IPS-15b (cell line): ENCODE results near the gene ADRB1.

Experiments
- H3K27me3 ChIP-seq: one replicate; pipeline ENCODE4 v1.6.1; 2013; ENCODE audit warnings: low read length; ENCODE audit not compliant: control insufficient read depth, insufficient read depth
- H3K36me3 ChIP-seq: one replicate; pipeline ENCODE4 v1.6.1; 2013; ENCODE audit warnings: low read length; ENCODE audit not compliant: control insufficient read depth, insufficient read depth
- H3K4me1 ChIP-seq: one replicate; pipeline ENCODE4 v1.6.1; 2013; ENCODE audit warnings: mild to moderate bottlenecking, low read length; ENCODE audit not compliant: control insufficient read depth, insufficient read depth
- H3K4me3 ChIP-seq: one replicate; pipeline ENCODE4 v1.5.1; 2013; ENCODE audit warnings: low read depth, low read length
- H3K9ac ChIP-seq: one replicate; pipeline ENCODE4 v1.6.1; 2013; ENCODE audit warnings: low read depth, mild to moderate bottlenecking, low read length
- H3K9me3 ChIP-seq: one replicate; pipeline ENCODE4 v1.6.1; 2013; ENCODE audit warnings: mild to moderate bottlenecking, low read length; ENCODE audit not compliant: control insufficient read depth, insufficient read depth

Gene ADRB1

GRCh38 chr10:114061148-114061547, 17.5 kb downstream of the ADRB1 start:
- no peaks in the 10 kb centered on the region for H3K36me3 ChIP-seq
- H3K27me3 ChIP-seq, result no peaks in the 10 kb centered on the region
- H3K4me3 ChIP-seq, result no peak overlapping the region
- peaks cover 13% of the 10 kb centered on the region for H3K4me1 ChIP-seq
- H3K9me3 ChIP-seq, result no peaks in the 10 kb centered on the region
- no peak overlapping the region for H3K9ac ChIP-seq

DNA sequence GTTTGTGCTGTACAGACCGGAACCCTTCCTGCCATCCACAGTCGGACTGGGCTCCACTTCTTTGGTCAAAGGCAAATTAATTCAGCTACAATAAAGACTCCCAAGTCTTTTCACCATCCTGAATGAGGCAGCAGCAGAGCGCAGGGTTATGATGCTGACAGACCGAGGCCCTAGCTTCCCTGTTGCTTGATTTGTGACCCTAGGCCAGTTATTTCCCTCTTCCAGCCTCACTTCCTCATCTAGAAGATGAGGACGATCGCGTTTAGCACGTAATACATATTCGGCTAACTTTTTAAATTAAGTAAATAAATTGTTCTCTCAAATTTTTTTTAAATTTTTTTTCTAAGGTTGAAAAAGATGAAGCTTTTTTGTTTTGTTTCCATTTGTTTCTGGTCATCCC, 18.1 kb downstream of the ADRB1 start:
- Histone ChIP-seq H3K27me3 (no peaks in the 10 kb centered on the region), H3K9me3 (no peaks in the 10 kb centered on the region), H3K36me3 (no peaks in the 10 kb centered on the region), H3K9ac (no peak overlapping the region), H3K4me3 (no peak overlapping the region), H3K4me1 (peaks cover 13% of the 10 kb centered on the region)

DNA sequence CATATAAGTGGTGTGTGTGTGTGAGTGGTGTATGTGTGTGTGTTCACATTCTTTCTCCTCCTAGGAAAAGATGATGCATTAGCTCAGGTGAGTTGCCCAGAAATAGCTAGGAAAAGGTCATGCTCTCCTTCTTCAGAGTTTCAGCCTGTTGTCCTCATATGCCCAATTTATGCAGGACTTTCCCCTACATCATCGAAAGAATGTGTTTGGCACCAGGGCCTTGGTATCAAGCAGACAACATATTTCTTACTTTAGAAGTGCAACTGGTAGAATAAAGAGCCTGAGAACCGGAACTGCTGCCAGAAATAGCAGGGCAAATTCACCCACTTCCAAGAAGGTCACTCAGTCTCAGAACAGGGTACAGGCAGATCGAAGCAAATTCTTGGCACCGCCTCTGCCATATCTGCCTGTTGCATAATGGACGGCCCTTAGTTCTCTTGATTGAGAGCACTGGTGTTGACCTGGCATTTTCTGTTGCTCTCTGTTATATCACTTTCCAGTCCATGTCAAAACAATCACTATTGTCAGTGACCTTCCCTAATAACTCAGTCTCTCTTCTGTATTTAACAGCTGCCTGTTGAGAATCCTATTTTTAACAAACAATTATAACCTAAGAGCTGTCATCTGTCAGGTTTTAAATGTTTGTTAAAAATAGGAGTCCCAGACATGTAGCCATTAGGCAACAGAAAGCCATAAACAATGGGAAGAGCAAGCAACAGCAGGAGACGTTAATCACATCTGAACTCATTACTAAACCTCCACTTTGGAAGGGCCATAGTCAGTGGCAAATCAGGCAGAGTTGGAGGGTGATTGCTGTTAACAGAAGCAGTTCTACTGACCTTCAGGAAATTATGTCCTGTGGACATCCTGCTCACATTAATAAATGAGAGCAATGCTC, 20.7 kb downstream of the ADRB1 start:
- H3K27me3 ChIP-seq, result no peaks in the 10 kb centered on the region
- no peaks in the 10 kb centered on the region for H3K36me3 ChIP-seq
- H3K4me1 ChIP-seq, result peaks cover 13% of the 10 kb centered on the region
- no peak overlapping the region for H3K4me3 ChIP-seq
- no peak overlapping the region for H3K9ac ChIP-seq
- H3K9me3 ChIP-seq, result no peaks in the 10 kb centered on the region

DNA sequence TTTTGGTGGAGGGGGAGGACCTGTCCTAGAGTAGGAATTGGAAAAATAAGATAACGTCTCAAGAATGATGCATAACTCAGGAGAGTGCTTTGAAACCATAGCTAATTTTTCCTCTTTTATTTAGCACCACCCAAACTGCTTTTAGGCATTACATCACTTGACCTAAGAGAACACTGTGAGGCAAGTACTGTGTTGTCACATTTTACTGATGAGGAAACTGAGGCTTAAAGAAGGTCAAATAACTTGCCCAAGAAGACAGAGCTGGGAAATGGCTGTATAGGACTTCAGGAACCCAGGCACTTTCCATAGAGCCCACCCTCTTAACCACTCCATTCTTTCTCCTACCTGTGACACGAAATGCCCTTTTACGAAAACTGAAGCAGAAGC, 21.4 kb downstream of the ADRB1 start:
- Histone ChIP-seq H3K9me3 (no peaks in the 10 kb centered on the region), H3K36me3 (no peaks in the 10 kb centered on the region), H3K9ac (no peak overlapping the region), H3K4me3 (no peak overlapping the region), H3K27me3 (no peaks in the 10 kb centered on the region), H3K4me1 (peaks cover 13% of the 10 kb centered on the region)

- H3K36me3 ChIP-seq, result no peaks in the 10 kb centered on the region
- no peak overlapping the region for H3K4me3 ChIP-seq
- no peaks in the 10 kb centered on the region for H3K27me3 ChIP-seq
- no peak overlapping the region for H3K9ac ChIP-seq
- H3K9me3 ChIP-seq, result no peaks in the 10 kb centered on the region
- H3K4me1 ChIP-seq, result no peaks in the 10 kb centered on the region
Observed at GRCh38 chr10:114068054-114068707, 24.5 kb downstream of the ADRB1 start.

GRCh38 chr10:114070710-114071109, 27.0 kb downstream of the ADRB1 start:
- no peak overlapping the region for H3K4me3 ChIP-seq
- no peaks in the 10 kb centered on the region for H3K27me3 ChIP-seq
- H3K4me1 ChIP-seq, result no peaks in the 10 kb centered on the region
- no peak overlapping the region for H3K9ac ChIP-seq
- no peaks in the 10 kb centered on the region for H3K9me3 ChIP-seq
- no peaks in the 10 kb centered on the region for H3K36me3 ChIP-seq

- no peaks in the 10 kb centered on the region for H3K36me3 ChIP-seq
- H3K4me1 ChIP-seq, result no peaks in the 10 kb centered on the region
- no peak overlapping the region for H3K4me3 ChIP-seq
- H3K27me3 ChIP-seq, result no peaks in the 10 kb centered on the region
- no peaks in the 10 kb centered on the region for H3K9me3 ChIP-seq
- H3K9ac ChIP-seq, result no peak overlapping the region
Observed at GRCh38 chr10:114071178-114071577, 27.5 kb downstream of the ADRB1 start.

DNA sequence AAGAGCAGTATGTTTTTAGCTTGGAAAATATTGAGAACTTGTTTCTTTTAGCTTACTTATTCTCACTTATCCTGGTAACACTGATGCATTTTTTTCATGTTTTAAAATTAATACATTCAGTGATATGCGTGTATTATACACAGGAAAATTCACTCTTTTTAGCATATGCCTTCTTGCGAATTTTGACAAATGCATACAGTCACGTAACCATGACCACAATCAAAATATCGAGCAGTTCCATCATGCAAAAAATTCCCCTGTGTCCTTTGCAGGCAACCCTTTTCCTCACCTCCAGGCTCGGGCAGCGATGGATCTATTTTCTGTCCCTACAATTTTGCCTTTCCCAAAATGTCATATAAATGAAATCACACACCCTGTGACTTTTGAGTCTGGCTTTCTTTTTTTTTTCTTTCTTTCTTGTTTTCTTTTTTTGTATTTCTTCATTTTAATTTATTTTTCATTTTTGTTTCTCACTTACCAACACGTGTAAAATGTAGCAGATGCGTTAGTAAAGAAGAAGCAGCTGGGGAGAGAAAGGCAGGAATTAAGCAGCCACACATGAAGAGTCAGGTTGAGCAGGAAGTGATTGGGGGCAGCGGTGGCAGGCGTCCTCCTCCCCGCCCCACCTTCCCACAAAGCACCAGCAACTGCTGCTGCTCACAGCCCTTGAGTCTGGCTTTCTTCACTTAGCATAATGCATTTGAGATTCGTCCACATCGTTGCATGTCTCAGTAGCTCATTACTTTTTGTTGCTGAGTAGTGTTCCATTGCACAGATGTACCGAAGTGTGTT, 29.9 kb downstream of the ADRB1 start:
- H3K36me3 ChIP-seq, result no peaks in the 10 kb centered on the region
- no peaks in the 10 kb centered on the region for H3K4me1 ChIP-seq
- H3K4me3 ChIP-seq, result no peak overlapping the region
- no peaks in the 10 kb centered on the region for H3K9me3 ChIP-seq
- no peak overlapping the region for H3K9ac ChIP-seq
- no peaks in the 10 kb centered on the region for H3K27me3 ChIP-seq

DNA sequence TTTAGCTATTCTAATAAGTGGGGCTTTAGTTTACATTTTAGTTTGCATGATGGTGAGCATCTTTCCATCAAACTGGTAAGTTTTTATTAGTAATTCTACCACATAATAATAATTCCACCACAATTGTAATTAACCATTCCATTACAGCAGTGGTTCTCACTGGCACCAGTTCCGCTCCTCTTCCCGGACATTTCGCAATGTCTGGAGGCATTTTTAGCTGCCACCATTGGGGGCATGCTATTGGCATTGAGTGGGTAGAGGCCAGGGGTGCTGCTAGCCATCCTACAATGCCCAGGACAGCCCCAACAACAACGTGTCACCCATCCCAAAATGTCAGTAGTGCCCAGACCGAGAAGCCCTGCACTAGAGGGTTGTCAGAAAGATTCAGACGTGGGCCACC, 31.4 kb downstream of the ADRB1 start:
- H3K9me3 ChIP-seq, result no peaks in the 10 kb centered on the region
- H3K4me3 ChIP-seq, result no peak overlapping the region
- no peaks in the 10 kb centered on the region for H3K36me3 ChIP-seq
- no peaks in the 10 kb centered on the region for H3K4me1 ChIP-seq
- H3K9ac ChIP-seq, result no peak overlapping the region
- H3K27me3 ChIP-seq, result no peaks in the 10 kb centered on the region

DNA sequence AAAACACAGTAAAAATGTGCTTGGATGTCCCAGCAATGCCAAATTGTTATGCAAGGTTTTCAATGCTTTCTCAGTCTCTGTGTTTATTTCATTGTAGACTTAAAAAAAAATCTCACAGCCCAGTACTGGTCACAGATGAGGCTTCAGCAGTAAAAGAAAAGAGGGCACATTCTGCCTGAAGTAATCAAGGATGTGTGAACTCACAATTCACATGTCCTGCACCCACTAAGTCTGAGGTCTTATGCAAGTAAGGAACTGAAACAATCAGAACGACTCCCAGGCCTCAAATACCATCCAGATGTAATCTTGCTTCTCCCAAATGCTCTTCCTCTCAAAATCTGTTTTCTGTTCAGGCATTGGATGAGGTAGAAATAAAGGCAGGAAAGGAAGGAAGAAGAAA, 33.7 kb downstream of the ADRB1 start:
- no peaks in the 10 kb centered on the region for H3K9me3 ChIP-seq
- H3K27me3 ChIP-seq, result no peaks in the 10 kb centered on the region
- no peaks in the 10 kb centered on the region for H3K36me3 ChIP-seq
- H3K4me3 ChIP-seq, result no peak overlapping the region
- H3K4me1 ChIP-seq, result no peaks in the 10 kb centered on the region
- H3K9ac ChIP-seq, result no peak overlapping the region

- Histone ChIP-seq H3K4me1 (no peaks in the 10 kb centered on the region), H3K9me3 (no peaks in the 10 kb centered on the region), H3K27me3 (no peaks in the 10 kb centered on the region)
Observed at GRCh38 chr10:114077815-114078219, 34.2 kb downstream of the ADRB1 start.

More at GRCh38 chr10:114077815-114078219, 34.2 kb downstream of the ADRB1 start:
- Histone ChIP-seq H3K4me3 (no peak overlapping the region), H3K9ac (no peak overlapping the region), H3K36me3 (no peaks in the 10 kb centered on the region)
